ENCODE data around the gene LYRM2.

Gene LYRM2

GRCh38 chr6:89638320-89639195 is at the start of gene LYRM2:
LYRM2 (minus strand) TSS chr6:89638747; CDS start chr6:89638716, 31 bp downstream.
- peak; percentile 92 for DNase-seq

GRCh38 chr6:89688328-89688727 is 49.8 kb upstream of the LYRM2 start:
- no peak for DNase-seq

DNA sequence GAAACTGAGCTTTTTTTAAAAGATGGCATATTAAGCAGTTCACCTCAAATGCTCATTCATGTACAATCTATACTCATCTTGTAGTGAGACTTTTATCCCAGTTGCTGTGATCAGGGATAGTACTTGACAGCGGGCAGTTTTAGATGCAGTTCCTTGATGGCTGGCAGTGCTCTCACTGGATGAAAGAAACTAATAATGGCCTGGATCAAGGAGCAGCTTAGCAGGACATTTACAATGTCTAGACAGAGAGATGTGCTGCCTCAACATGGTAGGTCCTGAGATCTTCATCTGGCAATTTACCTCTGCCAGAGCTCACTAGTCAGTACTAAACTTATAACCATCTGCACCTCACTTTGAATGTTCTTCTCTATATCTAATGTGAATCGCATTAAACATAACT is 46.8 kb upstream of the LYRM2 start:
- no peak for DNase-seq

DNA sequence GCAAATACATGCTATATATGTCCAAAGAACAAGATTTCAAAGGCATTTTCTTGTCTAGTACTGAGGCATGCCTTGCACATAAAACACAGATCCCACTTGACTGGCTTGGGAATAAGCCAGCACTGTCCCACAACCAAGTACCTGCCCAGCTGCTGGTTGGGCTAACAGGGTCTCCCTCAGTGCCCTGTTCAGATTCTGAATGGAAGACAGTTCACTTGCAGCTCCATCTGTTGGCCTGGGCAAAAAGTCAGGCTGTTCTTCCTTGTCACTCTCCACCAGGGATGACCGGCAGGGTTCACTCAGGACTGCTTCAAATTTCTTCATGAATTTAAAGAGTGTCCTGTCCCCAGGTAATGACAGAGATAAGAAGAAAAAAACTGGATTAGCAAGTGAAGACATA is 44.4 kb upstream of the LYRM2 start:
- DNase-seq, result no peak

- no peak for DNase-seq
These were observed 43.5 kb upstream of the LYRM2 start for GRCh38 chr6:89681983-89682564.

DNA sequence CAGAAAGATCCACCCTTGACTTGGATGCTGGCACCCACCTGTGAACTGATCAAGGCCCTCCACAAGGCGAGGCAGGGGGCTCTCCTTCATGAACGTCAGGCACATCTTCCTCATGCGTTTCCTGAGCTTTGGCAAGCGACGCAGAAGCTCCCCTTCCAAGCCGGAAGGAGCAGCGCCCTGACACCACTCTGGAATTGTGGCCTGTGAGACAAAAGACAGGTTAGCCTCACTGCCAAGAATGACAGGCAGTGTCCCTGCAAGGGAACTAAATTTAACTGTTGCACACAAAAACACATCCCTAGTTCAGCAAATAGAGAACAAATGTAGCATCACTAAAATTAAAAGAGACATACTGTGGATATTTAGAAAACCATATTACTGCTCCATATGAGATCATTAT is 42.0 kb upstream of the LYRM2 start:
- DNase-seq, result no peak

GRCh38 chr6:89680150-89680549 is 41.6 kb upstream of the LYRM2 start:
- DNase-seq, result no peak

- DNase-seq, result no peak
These were observed 40.9 kb upstream of the LYRM2 start for GRCh38 chr6:89679215-89680120.

GRCh38 chr6:89678531-89678930 is 40.0 kb upstream of the LYRM2 start:
- DNase-seq, result no peak

DNA sequence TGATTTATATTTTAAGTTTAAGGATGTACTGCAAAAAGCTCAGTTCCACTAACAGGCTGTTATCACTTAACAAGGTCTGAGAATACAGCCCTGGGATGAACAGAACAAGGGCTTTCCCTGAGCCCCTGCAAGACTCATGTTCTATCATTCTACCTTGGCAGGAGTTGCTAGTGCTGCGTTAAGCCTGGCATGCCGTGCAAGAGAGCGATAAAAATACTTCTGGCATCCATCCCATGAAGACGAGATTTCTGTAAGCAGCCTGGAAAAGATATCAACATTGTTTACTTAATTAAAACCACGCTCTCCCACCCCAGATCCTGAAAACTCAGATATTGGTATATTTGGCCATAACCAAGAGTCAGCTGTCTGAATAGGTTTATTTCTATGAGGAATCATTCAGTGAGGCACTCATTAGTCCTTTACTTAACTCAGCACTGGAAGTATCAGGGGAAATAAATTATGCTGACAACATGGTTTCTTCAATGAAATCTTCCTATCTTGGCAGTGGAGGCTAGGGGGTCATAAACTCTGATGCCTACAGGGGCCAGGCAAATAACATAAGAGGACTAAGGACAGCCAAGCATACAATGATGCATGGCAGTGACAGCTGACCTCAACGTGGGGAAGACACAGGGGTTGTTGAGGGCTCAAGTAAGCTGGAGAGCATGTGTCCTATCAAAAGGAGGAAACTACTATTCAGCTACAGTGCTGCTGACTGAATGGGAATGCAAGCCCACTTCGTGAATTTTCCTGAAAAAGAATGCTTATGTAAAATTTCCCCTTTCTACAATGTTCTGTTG is 37.6 kb upstream of the LYRM2 start:
- DNase-seq, result no peak

- DNase-seq, result no peak
These were observed 32.5 kb upstream of the LYRM2 start for GRCh38 chr6:89670935-89671565.

DNA sequence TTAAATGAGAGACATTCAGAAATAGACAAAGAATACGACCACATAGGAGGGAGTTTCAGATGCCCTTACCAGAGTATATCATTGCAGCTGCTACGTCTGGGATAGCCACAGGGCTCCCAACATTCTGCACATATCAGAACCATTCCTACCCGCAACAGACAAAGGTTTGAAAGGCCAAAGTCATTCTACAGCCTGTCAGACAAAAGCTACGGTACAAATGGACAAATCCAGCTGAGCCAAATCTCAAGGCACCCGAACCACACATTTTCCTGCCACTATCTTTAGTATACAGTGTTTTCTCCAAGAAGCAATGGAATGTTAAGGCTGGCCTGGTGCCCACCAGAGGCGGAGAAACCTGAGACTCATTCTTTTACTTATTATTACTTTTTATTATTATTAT is 30.5 kb upstream of the LYRM2 start:
- no peak for DNase-seq

DNA sequence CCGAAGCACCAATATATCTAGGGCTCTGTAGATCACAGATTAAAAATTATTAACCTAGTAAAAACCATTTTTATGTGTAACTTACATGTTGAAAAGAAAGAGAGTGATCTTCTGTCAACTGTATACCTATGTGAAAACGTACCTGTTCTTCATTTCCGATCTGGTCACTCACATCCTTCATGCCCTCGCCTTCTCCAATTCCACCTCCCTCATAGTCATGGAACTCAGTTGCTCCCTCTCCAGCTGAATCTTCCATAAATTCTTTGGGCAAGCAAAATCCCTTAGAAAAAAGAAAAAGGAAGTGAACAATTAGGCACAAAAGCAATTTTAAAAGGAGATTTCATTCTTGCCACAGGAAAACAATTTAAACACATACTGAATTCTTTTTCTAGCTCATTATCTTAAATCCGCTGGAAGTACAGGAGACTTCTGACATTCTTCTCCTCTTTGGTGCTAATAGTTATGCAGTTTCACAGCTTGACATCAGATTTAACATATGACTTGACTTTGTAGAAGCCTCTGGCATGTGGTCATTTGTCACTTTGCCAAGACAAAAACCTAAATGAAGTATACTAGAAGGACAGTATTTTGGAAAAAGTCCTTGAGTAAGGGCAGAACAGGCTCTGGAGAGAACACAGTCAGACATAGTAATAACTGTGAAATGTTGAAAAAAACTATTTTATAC is 29.5 kb upstream of the LYRM2 start:
- no peak for DNase-seq

DNA sequence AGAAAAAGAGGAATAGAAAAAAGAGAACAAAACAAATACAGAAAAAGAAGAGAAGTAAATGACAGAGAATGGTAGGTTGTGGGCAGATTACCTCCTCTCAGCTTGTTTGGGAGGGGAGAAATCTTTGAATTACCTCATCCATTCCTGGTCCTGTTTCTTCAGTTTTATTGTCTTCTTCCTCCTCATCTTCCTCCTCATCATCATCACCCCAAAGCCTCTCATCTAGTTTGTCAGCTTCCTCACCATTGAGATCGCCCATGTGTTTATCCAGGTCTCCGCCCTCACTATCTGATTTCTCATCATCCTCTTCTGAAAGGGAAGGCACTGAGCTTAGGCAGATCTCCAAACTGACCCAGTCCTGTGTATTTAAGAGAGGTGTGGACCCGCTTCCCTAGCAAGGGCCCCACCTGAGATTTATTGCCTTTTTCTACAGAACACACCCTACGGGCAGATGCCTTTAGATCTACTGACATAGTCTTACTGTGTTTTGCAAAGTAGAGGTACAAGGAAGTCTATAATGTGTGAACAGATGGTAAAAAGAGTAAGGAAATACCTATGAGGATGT is 24.2 kb upstream of the LYRM2 start:
- no peak for DNase-seq

DNA sequence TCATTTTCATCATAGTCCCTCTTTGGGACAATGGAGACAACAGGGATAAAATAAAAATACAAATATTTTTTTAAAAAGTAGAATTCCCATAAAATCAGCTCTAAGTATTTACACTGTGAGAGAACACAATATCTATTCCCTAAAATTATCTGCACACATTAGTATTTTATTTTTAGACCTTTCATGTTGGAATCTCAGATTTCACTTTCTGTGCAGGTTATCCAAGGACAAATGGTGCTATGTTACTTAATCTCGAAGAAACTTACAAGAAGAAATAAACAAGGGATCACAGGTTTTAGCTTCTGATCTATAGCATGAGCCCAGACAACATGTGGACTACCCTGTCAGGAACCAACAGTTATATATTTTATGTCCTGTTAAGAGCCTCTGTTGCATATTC is 23.0 kb upstream of the LYRM2 start:
- DNase-seq, result no peak

- no peak for DNase-seq
These were observed 22.4 kb upstream of the LYRM2 start for GRCh38 chr6:89660981-89661380.

DNA sequence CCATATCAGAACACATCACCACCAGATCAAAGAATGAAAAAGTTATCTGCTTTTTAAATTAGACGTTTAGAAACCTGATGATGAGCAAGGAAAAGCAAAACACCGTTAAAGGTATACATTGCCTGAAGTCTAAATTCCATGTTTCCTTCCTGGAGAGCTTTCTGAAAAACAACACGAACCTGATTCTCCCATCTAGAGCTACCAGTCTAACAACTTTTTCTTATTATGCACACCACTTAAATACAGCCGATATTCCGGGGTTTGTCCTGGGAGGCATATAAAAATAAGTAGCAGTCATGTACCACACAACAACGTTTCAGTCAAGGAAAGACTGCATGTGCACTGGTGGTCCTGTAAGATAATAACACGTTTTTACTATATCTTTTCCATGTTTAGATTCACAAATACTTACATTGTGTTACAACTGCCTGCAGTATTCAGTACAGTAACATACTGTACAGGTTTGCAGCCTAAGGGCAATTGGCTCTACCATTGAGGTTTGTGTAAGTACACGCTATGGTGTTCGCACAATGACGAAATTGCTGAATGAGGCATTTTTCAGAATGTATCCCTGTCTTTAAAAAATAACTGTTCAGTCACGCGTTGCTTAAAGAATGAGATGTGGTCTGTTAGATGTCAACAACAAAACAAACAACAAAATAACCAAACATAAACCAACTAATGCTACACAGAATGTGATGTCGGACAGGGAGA is 19.1 kb upstream of the LYRM2 start:
- no peak for DNase-seq

DNA sequence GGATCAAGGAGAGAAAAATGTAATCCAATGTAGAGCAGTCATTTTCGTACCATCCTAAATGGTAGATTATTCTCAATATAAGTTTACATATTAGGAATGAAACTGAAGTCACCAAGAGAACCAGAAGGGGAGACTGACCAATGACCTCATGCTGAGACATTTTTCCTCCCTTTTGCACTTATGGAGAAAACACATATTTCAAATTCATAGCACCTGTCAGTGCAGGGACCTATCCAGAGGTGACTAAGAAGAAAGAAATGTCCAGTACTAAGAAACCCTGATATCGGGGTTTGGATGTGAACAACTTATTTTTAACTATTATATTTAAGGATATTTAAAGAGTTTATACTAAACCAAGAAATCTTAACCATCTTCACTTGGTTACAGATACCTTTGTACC is 16.6 kb upstream of the LYRM2 start:
- DNase-seq, result no peak

GRCh38 chr6:89650579-89650978 is 12.0 kb upstream of the LYRM2 start:
- DNase-seq, result no peak

DNA sequence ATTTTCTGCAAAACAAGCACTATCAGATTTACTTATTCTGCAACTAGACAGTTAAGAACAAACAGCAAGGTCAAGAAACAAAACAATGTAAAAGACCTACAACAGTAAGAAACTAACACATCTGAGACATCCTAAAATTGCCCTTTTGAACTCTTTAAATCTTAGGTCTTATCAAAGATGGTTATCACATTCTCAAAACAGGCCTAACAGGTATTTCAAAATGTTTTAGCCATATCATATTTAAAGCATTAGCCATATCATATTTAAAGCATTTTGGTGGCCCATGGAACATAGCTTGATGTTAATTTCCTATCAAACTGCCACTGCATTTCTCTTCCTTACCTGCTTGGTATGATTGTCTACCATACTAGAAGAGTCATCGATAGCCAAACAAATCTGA is 11.1 kb upstream of the LYRM2 start:
- no peak for DNase-seq

DNA sequence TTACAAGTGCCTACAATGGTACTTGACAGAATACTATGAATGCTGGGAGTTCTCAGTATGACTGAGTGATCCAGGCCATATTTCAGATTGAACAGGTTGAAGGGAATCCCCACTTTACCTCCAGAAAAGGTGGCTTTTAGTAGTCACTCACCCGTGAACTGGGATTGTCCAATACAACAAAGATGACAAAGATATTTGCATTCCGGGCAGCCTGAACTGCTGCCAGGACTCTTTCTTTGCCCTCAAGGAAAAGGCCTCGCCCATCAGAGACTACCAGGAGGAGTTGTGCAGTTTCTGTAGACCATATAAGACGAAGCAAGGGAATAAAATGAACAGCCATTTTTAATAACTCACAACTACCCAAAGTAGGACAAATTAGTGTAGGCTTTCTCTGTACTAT is 6.3 kb upstream of the LYRM2 start:
- DNase-seq, result no peak
